GM21619 (cell line): ENCODE measurements around the gene LRIG1.

Experiments
- ATAC-seq: cut with Tn5 transposase; IDR thresholded peaks from one replicate; pipeline ENCODE4 v1.9.1; 2021; ENCODE audit not compliant: unreplicated experiment

LRIG1 gene

DNA sequence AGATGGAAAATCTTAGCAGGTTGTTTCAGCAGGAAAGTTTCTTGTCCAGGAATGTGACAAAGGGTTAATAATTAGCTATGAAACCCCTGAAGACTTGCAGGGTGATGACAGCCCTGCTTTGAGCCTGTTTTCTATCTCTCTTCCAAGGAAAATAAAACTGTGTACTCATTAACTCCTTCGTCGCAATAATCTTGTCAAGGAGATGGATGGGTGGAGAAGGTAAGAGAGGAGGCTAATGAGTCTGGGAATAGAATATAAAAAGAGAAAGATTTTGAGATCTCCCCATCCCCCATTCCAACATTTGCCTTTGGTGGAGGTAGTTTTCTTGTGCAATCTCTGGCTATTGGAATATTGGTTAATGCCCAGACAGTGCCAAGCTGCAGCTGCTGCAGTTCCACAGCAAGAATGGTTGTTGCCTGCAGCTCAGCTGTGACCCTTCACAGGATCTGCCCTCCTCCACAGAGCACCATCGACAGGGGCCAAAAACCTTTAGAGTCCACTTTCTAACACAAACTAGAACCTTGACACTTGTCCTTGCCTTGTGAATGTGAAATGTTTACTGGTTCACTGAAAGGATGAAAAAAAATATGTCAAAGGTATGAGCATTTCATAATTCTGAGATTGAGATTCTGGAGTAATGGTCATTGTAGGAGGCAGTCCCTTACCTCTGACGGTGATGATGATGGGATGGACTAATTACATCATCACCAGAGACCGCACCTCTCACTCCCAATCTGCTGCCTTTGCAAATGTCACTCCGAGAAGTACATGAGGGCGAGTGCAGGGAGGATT lies 4.2 kb upstream of the LRIG1 start:
- ATAC-seq = no peak

DNA sequence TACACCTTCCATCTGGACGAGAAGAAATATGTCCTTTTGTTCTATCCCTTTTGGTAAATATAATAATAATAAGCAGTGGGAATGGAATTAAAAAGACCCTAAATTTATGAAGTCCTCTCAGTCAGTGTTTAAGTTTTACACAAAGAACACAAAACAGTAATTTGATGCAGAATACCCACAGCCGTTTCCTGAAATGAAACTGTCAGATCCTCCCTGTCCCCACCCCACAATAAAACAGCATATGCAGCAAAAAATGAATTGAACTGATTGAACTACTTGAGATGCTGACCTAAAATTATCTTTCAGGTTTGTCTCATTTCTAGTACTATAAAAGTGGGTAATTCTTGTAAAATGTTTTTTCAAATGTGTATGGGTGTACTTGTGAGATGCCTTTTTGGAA lies 2.2 kb upstream of the LRIG1 start:
- no peak for ATAC-seq

DNA sequence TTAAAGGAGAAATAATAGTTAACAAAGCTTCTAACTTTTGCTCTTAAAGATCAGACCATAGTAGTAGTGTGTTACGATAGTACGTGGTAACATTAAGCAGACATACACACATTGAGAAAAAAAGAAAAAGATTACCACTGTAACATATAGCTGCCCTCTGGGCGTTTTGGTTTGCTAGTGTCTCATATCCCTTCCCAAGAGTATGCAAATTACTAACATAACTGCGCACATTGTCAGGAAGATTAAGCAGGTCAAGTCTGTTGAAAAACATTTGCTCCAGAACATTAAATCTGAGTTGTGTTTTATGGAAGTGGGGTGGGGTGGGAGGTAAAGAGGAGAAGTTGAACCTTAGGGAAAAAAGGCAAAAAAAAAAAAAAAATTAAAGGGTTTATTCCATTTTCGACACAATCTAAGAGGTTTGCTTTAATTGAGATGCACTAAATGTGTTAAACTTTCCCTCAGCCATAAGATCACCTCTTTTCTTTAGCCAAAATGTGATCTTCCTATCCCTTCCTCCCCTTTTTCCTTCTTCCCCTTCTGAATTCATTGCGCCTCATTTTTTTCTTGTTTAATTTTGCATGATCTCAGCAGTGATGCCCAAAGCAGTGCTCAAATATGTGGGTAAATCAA lies 1.5 kb upstream of the LRIG1 start:
- no peak for ATAC-seq

DNA sequence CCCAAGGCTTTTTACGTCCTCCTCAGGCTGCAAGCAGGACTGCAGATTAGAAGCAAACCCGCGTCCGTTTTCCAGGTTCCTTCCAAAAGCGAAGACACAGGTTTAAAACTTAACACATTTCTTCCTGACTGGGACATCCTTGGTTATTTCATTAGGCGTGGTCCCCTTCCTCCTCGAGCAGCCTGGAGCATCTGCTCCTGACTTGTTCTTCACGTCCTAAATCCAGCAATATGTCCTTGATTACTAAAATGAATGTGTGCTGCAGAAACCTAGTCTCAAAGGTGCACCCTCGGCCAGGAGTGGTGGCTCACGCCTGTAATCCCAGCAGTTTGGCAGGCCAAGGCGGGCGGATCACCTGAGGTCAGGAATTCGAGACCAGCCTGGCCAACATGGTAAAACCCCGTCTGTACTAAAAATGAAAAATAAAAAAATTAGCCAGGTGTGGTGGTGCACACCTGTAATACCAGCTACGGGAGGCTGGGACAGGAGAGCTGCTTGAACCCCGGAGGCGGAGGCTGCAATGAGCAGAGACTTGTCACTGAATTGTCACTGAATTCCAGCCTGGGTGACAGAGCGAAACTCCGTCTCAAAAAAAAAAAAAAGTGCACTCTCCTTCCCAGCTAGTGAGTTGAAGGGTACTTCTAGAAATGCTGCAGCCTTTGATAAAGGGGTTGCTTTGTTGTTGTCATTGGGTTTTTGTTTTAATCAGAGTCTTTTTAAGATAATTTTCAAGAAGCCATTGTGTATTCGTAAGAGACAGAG lies 842 bp upstream of the LRIG1 start:
- no peak for ATAC-seq

DNA sequence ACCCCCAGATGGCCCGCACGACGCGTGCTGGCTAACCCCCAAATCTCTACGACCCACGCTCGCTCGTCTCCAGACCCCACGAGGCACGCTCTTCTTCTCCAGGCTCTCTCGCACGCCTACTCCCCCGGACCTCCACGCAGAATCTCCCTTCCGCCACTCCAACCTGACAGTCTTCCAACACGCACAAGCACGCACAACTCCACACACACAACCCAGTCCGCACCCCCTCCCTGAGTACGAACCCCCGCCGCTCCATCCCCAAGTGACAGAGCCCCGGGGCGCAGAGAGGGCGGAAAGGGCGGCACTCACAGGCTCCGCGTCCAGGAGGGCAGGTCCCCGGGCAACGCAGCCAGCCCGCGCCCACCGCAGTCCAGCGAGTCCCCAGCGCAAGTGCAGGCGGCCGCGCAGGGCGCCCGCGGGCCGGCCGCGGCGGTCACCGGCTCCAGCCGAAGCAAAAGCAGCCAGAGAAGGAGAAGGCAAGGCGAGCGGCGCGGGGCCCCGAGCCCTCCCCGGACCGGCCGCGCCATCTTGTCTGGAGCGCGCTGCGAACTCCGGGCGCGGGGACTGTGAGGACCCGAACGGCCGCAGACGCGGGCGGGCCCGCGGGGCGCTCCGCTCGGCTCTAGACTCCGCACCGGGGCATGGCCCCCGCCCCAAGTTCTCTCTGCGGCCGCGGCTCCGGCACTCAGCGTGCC lies 794 bp downstream of the LRIG1 start:
- peak; percentile 15 for ATAC-seq

DNA sequence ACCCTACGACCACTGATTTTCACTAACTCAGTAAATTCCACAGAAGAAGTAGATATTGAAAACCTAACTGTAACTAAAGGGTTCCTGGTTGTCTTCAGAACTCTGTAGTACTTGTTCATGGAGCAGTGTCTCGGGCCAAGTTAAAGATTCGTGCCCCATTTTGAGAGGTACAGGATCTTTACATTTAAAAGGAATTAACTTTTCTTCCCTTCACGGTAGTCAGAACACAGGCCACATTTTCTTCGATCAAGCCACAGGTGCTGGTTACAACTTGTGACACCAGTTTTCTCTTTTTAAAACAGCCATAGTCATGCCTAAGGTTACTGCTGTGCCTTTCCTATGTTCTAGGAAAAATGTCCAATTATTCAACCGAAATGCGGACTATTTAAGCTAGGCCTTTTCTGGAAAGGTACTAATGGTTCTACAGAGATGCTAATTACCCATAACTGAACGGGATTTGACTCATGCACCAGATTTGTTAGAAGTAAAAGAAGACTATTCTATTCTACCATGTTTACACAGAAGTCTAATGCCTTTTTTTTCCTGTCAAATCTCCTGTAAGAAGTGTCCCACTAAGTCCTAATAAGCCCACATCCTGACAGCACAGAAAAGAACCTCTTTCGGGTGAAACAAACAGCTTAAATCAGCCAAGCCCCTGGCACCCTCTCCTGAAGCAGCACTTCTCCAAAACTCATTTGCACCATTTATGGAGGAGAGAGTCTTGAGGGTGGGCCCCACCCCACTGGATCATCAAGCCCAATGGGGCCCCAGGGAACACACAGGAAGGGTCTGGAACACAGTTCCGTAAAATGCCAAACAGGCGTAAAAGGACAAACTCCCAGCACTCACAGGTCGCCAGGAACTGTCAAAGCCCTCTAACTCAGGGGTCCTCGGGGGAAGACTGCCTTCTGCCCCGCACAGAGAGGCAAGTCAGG lies 1.9 kb downstream of the LRIG1 start:
- no peak for ATAC-seq

DNA sequence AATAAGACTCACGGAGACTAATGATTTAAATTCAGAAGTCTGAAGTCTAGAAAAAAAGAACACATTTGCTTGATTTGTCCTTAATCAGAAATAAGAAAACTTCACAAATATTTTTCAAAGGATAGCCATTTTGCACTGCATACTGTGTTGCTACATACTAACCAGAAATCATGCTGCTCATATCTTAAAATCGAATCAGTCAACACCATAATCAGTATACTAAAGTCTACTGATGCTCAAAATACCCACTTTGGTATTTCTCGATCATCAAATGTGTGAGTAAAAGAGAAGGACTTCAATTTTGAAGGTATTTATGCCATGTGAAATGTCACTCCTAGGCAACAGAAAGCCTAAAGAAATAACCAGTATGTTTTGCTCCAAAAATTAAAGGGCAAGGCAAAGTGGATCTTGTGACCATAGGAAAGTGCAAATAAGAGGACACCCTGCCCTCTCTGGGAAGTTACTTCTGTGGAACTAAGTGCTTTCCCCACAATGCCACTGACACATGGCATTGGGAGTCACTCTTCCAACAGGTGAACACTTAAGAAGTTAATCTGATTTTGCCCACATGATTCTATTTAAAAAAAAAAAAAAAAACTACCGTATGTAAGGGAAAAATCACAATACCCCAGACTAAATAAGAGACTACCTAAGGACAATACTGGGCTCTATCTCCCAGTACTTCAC lies 2.7 kb downstream of the LRIG1 start:
- ATAC-seq = no peak

DNA sequence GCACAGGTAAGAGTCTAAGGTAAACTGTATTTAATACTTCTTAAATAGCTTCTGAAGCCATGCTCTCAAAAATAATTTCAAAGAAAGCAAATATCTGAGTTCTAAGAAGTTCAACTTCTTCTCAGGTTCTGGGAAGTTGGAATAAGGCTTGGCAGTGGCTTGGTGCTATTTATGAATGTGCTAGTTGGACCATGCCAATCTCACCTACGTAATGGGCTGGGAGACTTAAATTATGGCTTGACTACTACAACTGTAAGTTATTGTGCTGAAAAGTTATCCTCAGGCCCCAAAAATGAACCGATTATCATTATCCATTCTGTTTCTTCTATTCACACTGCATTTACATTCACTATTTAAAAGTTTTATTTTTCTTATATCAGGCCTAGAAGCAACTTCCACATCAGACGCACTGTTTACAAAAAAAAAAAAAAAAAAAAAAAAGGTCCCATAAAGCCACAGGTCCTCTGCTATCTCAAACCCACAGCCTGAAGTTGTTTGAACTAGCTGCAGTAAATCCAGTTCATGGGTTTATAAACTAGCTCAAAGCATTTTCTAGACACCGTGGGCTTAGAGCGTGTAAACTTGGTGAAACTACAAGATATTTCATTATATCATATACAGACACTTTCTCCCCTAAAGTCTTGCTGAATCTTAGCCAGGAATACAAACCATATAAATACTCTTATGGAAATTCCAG lies 3.4 kb downstream of the LRIG1 start:
- no peak for ATAC-seq

DNA sequence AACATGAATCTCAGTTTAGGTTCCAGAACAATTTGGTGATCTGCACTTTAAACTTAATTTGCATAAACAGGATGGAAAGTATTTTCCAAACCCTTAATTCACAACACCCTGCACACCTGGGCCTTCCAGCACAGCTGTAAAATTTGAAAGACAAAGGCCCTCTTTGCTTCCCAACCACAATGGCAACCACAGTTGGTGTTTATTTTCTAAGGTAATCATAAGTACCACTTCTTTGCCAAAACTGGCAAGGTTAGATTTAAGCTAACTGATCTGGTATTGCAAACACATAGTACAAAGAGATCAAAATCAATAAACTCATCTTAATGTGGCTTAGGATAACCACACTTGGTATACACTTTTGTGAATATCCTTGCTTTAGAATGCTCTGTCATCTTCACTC lies 4.1 kb downstream of the LRIG1 start:
- ATAC-seq = no peak

DNA sequence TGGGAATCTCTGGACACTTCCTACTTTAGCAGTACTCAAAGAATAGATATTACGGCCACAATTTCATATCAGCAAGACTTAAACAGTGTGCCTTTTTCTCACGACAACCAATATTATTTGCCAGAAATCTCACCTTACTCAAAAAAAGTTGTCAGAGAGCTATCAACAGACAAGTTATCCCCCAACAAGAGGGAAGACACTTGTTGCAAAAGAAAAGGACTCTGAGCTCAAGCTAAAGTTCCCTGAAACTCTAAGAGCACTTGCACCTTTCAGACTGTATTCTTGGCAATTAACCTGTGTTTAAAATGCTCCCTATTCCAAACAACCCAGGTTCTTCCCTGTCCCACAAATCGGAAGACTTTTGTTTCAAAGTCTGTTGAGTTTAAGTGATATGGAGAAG lies 4.5 kb downstream of the LRIG1 start:
- ATAC-seq = no peak

DNA sequence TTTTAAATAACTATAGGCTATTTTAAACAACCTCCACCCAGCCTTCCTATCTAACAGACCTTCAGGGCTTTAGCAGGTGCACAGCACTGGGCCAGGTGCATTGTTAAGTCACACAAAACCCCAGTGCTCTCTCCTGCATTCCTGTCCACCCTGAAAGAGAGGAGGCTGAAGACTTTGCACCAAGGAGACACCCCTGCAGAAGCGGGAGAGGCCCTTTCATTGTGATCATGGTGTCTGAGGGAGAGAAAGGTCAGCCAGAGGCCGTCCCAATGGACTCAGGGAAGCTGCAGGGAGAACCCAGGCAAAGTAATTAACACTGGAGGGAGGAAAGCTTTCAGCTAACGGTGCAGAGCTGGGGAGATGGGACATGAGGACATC lies 5.2 kb downstream of the LRIG1 start:
- no peak for ATAC-seq

DNA sequence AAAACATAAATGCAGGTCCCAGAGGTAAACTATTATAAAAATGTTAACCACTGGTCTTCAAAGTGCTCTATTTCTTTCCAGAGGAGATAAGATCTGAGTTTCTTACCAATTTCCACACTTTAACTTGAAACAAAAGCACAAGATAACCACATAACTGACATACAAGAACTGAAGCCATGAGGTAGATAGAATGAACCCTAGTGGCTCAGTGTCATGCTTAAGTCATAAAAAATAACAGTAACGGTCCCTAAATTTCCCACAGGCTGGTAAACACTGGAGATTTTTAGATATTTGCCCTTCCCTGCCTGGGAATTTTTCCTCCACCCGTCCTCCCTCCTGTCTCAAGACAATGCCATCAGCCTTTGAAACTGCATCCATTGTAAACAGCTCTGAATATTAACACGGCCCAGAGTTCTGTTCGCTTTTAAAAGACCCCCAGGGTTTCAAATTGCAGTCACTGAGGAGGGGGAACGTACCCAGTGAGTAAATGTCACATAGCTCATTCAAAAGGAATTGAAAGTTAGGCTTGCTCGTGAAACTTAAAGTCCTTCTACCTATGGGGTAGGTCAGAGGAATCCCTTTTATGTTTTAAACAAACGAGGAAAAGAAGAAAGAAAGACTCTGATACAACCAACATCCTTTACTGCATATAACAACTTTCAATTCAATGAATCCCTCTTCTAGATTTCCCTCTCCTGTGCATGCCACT lies 5.7 kb downstream of the LRIG1 start:
- no peak for ATAC-seq

DNA sequence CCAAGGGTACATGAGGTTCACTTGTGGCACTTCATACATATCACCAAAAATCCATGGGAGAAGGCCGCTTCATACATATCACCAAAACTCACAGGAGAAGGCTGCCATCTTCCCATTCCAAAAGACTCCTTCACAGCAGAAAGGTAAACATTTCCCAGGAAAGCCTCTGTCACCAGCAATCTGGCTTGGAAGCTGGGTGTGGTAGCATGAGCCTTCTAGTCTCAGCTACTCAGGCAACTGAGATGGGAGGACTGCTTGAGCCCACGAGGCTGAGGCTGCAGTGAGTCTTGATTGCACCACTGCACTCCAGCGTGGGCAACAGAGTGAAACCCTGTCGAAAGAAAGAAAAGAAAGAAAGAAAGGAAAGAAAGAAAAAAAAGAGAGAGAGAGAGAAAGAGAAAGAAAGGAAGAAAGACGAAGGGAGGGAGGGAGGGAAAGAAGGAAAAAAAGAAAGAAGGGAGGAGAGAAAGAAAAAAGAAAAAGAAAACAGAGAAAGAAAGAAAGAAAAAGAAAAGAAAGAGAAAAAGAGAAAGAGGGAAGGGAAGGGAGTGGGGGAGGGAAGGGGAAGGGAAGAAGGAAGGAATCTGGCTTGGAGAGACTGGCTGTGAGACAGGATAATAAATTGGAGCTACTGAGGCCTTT lies 7.2 kb downstream of the LRIG1 start:
- ATAC-seq = no peak

DNA sequence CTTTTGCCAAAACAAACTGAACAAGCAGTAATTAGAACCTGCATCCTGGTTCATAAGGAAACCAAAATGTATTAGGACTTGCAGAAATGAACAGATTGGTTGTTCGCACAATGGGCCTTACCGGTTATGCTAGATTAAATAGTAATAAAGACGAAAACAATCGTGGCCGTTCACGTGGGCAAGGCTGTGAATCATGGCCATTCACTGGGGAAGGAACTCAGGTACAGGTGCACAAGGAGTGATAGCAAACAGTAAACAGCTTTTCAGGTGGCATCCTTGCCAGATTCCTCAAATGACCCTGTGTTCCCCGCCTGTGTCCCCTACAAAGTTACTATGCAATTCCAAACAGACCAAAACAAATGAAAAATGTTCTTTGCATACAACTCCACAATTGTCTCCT lies 8.2 kb downstream of the LRIG1 start:
- no peak for ATAC-seq

DNA sequence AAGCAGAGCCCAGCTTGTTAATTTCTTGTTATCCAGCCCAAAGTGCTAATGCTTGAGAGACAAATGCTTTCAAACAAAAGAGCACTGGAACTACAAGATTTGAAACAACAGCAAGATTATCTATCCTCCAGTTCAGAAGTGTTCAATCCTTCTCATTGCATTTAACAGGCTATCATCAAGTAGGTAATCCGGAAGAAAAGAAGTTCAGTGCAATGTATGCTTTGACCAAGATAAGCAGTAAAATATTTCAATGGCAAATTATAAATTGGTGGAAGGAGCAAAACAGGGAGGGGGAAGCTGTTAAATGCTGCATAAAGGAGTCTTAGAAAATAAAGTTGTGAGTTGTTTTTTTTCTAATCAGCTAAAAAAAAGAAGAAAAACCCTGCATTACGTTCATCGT lies 8.8 kb downstream of the LRIG1 start:
- no peak for ATAC-seq

DNA sequence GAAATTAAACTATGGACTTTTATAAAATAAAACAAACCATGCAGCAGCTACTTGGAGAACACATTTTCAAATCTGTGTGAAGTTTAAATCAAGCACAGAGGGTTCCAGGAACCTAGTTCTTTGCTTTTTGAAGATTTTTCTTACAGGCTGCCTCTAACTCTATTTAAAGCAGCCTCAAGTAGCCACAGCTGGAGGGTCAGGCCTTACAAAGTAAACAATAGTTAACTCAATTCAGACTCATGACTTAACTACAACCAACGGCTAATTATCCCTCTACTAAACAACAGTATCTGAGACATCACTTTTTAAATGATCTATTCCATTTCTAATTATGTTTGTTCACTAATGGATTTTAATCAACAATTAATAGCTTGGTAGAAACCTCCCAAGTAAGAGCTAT lies 9.8 kb downstream of the LRIG1 start:
- ATAC-seq = no peak

DNA sequence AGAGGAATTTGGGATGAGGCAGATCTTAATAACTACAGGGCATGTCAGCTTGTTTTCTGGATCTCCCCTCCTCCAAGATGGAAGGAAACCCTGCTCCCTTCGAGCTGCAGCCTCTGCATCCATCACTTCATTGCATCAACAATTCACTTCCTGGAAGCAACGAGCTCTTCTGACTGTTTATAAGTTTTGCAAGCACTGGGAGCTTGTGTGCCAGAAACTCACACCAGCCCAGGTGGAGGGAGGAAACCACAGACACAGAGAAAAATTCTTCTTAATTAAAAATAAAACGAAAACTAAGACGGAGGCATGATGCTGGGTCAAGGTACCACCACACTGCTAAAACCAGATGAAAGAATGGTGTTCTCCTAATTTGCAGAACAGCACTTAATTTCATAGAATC lies 10.6 kb downstream of the LRIG1 start:
- ATAC-seq = peak; percentile 70

DNA sequence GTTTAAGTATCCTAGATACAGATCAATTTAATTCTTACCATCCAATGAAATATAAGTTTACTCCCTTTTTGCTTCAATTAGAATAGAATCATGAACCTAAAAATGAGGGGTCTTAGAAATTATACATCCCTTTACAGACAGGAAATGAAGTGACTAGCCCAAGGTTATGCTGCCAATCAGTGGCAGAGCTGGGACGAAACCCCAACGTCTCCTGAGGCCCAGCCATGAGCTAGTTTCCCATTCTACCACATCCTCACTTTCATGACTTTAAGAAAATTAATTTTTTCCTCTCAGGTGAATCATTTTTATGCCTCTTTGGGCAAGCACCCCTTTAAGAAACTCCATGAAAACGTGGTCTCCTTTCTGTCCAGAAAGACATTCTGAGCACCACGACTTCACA lies 11.2 kb downstream of the LRIG1 start:
- no peak for ATAC-seq
